SK-N-MC (cell line): ENCODE data around the gene PDLIM5.
"Not testable (repeated sequence)": the region's sequence is repeated elsewhere in the genome, so short reads cannot be mapped to it uniquely, and the experiment has no call there.

Experiments used
- EZH2 ChIP-seq: fragments of 200-600 bp; sonication (generic); IDR thresholded peaks from one replicate; pipeline ENCODE4 v1.6.1; 2017; ENCODE audit warnings: antibody characterized with exemption
- FOXP2 ChIP-seq: optimal IDR thresholded peaks from 2 replicates; pipeline ENCODE3; 2011; ENCODE audit warnings: mild to moderate bottlenecking, moderate library complexity; ENCODE audit not compliant: insufficient read depth; ENCODE audit errors: extremely low read length, control extremely low read depth
- POLR2AphosphoS5 ChIP-seq: IDR thresholded peaks from 2 replicates; pipeline ENCODE4 v1.6.1; 2012; ENCODE audit warnings: mild to moderate bottlenecking, low read depth, low read length, borderline replicate concordance

DNA sequence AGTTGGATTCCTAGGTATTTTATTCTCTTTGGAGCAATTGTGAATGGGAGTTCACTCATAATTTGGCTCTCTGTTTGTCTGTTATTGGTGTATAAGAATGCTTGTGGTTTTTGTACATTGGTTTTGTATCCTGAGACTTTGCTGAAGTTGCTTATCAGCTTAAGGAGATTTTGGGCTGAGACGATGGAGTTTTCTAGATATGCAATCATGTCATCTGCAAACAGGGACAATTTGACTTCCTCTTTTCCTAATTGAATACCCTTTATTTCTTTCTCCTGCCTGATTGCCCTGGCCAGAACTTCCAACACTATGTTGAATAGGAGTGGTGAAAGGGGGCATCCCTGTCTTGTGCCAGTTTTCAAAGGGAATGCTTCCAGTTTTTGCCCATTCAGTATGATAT is 105.9 kb downstream of the PDLIM5 start:
- TF ChIP-seq POLR2AphosphoS5, EZH2, FOXP2: not testable (repeated sequence)
